ENCODE measurements around the gene SMC1A. TPM values are rescaled to one million over a fixed set of nuclear protein-coding genes. Genes with fewer than 3 reads are reported as not detected.

SMC1A gene
- total RNA-seq, 1 experiment from 2014 or later, result 100 TPM

- no peak overlapping the region for H4K5ac ChIP-seq (ENCODE audit: insufficient read length, low read depth, low read length)
- no peak overlapping the region for H3K9ac ChIP-seq (ENCODE audit: extremely low read depth, insufficient read length, low read length)
- peaks cover 0 to 14% of the 10 kb centered on the region in 2 experiments; a peak in 2 of 4 replicates for H3K4me1 Mint-ChIP-seq
- no peaks in the 10 kb centered on the region for H3K23me2 ChIP-seq (ENCODE audit: insufficient read length, low read depth, low read length, poor library complexity, severe bottlenecking)
- H3K4me1 ChIP-seq (ENCODE audit: insufficient read depth, low read length), result no peaks in the 10 kb centered on the region
- no peak overlapping the region for H2AK5ac ChIP-seq (ENCODE audit: insufficient read length, low read length)
- H3K14ac ChIP-seq (ENCODE audit: insufficient read depth, low read length), result no peak overlapping the region
- no peak overlapping the region for H2BK12ac ChIP-seq (ENCODE audit: insufficient read length, low read depth, low read length)
- no peak overlapping the region for H3T11ph ChIP-seq (ENCODE audit: low read length)
- no peaks in the 10 kb centered on the region for H3K79me1 ChIP-seq (ENCODE audit: insufficient read depth, low read depth, low read length, poor library complexity, severe bottlenecking)
- WGBS (ENCODE audit: extremely low coverage, insufficient read length, low lambda C conversion rate), result no CpG with 5 or more reads among the region's 3 CpGs
- no peak overlapping the region for H3K23ac ChIP-seq (ENCODE audit: insufficient read length, low read depth, low read length)
- H3K9me3 ChIP-seq (ENCODE audit: control insufficient read depth, low read depth, low read length), result peaks cover 25% of the 10 kb centered on the region
- no peak overlapping the region for H2AFZ ChIP-seq (ENCODE audit: low read length)
- H3K79me2 ChIP-seq (ENCODE audit: insufficient read depth, low read length), result no peaks in the 10 kb centered on the region
- H3K4ac ChIP-seq (ENCODE audit: low read depth, low read length), result no peak overlapping the region
- H4K8ac ChIP-seq (replicated peaks; ENCODE audit: insufficient read length, low read depth, low read length), result no peak overlapping the region
- DNase-seq, result no peak
- no peak overlapping the region for H3K4me3 Mint-ChIP-seq
- no peak overlapping the region for H3K56ac ChIP-seq (ENCODE audit: insufficient read length, low read depth, low read length)
- TF ChIP-seq, protein P1, sequence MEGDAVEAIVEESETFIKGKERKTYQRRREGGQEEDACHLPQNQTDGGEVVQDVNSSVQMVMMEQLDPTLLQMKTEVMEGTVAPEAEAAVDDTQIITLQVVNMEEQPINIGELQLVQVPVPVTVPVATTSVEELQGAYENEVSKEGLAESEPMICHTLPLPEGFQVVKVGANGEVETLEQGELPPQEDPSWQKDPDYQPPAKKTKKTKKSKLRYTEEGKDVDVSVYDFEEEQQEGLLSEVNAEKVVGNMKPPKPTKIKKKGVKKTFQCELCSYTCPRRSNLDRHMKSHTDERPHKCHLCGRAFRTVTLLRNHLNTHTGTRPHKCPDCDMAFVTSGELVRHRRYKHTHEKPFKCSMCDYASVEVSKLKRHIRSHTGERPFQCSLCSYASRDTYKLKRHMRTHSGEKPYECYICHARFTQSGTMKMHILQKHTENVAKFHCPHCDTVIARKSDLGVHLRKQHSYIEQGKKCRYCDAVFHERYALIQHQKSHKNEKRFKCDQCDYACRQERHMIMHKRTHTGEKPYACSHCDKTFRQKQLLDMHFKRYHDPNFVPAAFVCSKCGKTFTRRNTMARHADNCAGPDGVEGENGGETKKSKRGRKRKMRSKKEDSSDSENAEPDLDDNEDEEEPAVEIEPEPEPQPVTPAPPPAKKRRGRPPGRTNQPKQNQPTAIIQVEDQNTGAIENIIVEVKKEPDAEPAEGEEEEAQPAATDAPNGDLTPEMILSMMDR (conservative IDR thresholded peaks at IDR 0.05), result no peak
- no peak overlapping the region for H3K4me2 ChIP-seq (ENCODE audit: insufficient read depth, insufficient read length, low read length)
- peaks cover 2% of the 10 kb centered on the region for H3K27me3 Mint-ChIP-seq (ENCODE audit: low read depth)
- H3K36me3 Mint-ChIP-seq (ENCODE audit: insufficient read depth in 1 of 3, low read depth in 3 of 3), result peaks cover 0 to 2% (median 0%) of the 10 kb centered on the region in 3 experiments; a peak in 2 of 7 replicates
- peaks cover 65 to 66% of the 10 kb centered on the region in 2 experiments for H3K9me3 Mint-ChIP-seq
- no peak overlapping the region for H2BK15ac ChIP-seq (ENCODE audit: low read depth, low read length)
- H2BK20ac ChIP-seq (ENCODE audit: low read depth, low read length, poor library complexity, severe bottlenecking), result no peak overlapping the region
- no peak overlapping the region for H2BK5ac ChIP-seq (ENCODE audit: insufficient read length, low read length)
- H3K27me3 ChIP-seq (ENCODE audit: insufficient read depth, low read length), result no peaks in the 10 kb centered on the region
- H4K20me1 ChIP-seq (ENCODE audit: control insufficient read depth, insufficient read depth, insufficient read length), result no peaks in the 10 kb centered on the region
- no peak overlapping the region for H3K18ac ChIP-seq (ENCODE audit: insufficient read length, low read depth, low read length)
- no peak overlapping the region for H3K27ac Mint-ChIP-seq
- H4K91ac ChIP-seq (ENCODE audit: insufficient read length, low read depth, low read length), result no peak overlapping the region
- no peak overlapping the region for H3K27ac ChIP-seq (ENCODE audit: insufficient read length, low read depth, low read length)
- H2BK120ac ChIP-seq (ENCODE audit: low read depth, low read length, poor library complexity, severe bottlenecking), result no peak overlapping the region
These were observed 88.6 kb downstream of the SMC1A start for GRCh38 chrX:53333853-53334252.
